Activated CD8-positive, alpha-beta memory T cell treated with anti-CD3 and anti-CD28 coated beads, Interleukin-2, amount 50 U/mL, for 1 hour (primary cell): ENCODE measurements around the gene MARK4.
"Not testable (repeated sequence)": the region's sequence is repeated elsewhere in the genome, so short reads cannot be mapped to it uniquely, and the experiment has no call there.

Source experiments
- DNase-seq: peaks from one replicate; pipeline ENCODE4 v3.0.0-alpha.2; 2020; ENCODE audit errors: extremely low read depth

Gene MARK4

GRCh38 chr19:45243144-45243732 lies 7.8 kb upstream of the MARK4 start:
- no peak for DNase-seq

DNA sequence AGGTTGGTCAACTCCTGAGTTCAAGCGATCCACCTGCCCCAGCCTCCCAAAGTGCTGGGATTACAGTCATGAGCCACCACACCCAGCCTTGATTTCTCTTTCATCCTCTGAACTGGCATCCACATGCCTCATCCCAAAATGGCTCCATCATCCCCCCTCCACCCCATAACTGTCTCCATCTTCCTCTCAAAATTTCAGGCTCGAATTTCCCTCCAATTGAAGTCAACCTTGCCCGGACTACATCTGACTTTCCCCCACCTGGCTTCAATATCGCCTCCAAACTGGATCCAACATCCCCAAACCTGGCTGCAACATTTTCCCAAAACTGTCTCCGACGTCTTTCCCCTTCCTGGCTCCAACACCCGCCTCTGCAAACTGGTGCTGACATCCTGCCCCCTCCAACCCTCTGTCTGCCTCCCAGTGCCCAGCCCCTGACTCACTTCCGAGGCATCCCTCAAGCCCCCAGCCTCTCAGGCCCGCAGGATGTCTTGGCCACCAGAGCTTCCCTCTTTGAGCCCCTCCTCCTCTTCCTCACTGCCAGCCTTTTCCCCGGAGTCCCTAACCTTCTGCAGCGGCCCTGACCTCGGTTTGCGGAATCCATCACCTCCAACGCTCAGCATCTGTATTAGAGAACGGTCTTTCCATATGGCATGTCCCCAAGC lies 6.8 kb upstream of the MARK4 start:
- no peak for DNase-seq

DNA sequence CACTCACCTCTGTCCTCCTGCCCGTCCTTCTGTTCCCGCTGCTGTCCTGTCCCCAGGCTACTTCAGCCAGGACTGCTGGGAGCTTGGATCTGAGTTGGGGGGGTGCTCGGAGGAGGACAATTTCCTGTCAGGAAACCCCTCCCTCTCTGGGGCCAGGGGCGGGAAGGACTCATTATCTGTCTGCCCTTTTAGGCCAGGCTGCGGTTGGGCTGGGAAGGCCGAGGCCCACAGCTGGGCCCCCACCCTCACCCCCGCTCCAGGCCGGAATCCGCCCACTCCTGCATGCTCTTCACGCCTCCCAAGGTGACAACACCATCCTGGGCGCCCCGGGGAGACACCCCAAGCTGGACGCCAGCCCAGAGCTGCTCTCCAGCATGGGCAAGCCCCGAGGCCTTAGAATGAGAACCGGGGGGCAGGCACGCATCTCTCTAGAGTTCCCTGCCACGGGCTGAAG lies 5.7 kb upstream of the MARK4 start, which contains the start of gene EXOC3L2:
Gene EXOC3L2, minus strand, starts transcription at position 74 of the 454 bp plus-strand sequence. CDS start 6,362 bp downstream, outside the sequence.
- no peak for DNase-seq

DNA sequence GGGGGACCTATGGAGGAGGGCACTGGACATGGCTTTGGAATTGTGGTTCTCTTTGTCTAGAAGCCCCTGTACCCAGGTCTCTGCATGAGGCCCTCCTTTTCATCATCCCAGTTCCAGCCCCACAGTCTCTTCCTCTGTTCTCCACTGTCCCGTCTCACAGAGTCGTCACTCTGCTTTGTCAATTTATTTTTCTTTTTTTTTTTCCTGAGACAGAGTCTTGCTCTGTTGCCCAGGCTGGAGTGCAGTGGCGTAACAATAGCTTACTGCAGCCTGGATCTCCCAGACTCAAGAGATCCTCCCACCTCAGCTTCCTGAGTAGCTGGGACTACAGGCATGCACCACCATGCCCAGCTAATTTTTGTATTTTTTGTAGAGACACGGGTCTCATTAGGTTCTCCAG lies 5.2 kb upstream of the MARK4 start:
- no peak for DNase-seq

- no peak for DNase-seq
Measured at GRCh38 chr19:45247136-45247535, 3.9 kb upstream of the MARK4 start.

- DNase-seq, result no peak
Measured at GRCh38 chr19:45249261-45250033, 1.6 kb upstream of the MARK4 start.

- DNase-seq, result no peak
Measured at GRCh38 chr19:45250216-45250831, 747 bp upstream of the MARK4 start.

DNA sequence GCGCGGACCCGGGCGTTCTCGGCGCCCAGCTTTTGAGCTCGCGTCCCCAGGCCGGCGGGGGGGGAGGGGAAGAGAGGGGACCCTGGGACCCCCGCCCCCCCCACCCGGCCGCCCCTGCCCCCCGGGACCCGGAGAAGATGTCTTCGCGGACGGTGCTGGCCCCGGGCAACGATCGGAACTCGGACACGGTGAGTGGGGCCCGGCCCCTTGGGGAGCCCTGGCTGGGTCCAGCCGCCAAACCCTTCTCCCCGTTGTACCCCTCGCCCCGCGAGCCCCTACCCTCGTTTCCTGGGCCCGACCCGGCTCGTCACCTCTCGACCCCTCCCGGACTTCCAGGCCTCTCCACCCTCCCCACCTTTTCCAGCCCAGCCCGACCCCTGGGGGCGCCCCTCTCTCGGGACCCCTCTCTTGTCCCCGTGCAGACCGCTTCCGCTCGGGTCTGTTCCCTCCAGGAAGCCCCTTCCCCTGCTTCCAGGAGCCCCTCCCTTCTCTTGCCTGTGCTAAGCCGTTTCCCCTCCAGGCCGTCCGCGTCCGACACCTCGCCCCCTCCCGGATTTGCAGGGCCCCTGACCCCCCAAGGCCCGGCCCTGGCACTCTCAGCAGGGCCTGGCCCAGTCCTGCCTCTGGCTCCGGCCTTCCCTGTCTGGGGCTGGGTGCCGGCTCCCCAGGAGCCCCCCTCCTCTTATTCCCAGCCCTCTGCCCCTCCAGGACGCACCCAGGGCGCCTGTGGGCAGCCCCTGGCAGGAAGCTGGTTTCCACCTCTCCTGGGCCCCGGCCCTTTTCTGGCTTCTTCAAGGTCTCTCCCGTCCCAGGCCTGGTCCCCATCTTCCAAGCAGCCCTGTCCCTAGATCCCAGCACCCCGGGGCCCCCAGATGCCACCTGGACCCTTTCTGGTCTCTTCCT lies 632 bp downstream of the MARK4 start:
- DNase-seq, result no peak

DNA sequence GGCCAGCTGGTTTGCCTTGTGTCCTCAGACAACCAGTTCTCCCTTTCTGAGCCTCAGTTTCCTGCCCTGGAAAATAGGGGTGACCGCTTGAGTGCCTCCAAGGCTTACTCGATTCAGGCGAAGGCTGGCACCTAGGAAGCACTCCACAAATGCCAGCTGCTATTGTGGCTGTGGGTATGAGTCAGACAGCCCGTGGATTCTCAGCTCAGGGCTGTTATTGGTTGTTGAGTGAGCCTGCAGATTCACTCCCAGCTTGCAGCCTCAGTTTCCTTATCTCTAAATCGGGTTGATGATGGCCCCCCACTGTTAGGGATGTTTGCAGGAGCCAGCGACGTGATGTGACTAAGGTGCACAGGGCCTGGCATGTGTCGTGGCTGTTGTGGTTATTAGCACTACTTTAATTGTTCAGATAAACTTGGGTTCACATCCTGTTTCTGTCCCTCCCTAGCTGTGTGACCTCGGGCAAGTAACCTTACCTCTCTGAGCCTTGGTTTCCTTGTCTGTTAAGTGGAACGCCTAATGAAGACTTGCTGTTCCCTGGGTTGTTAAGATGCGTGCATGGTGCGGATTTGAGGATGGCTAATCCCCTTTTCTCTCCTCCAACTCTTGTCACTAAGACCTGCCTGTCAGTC lies 2.4 kb downstream of the MARK4 start:
- no peak for DNase-seq

GRCh38 chr19:45254044-45254531 lies 3.0 kb downstream of the MARK4 start:
- DNase-seq, result no peak

DNA sequence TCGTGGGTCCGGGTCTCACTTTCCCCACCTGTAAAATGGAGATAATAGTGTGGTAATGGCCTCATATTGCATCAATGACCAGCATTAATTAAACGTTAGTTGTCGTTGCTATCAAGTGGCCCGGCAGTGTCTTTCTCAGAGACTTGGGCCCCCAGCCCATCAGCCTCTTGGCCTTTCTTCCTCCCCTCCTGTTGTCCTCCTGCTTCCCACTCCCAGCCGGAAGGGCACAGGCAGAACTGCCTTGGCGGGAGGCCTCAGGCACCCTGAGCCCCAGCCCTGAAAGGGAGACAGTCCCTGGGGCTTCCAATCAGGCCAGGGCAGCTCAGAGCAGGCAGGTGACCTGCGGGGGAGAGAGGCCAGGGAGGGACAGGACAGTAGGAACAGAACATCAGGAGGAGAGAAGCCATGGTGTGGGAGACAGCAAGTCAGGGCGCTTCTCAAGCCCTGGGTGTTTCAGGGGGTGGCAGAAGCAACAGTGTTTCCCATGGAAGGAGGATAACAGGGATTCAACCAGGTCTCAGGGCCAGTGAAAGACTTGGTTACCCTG lies 4.6 kb downstream of the MARK4 start:
- DNase-seq, result no peak

- no peak for DNase-seq
Measured at GRCh38 chr19:45256836-45257235, 5.8 kb downstream of the MARK4 start.

- no peak for DNase-seq
Measured at GRCh38 chr19:45258862-45259261, 7.8 kb downstream of the MARK4 start.

GRCh38 chr19:45262570-45262969 lies 11.5 kb downstream of the MARK4 start:
- no peak for DNase-seq

- no peak for DNase-seq
Measured at GRCh38 chr19:45263013-45263412, 11.9 kb downstream of the MARK4 start.

DNA sequence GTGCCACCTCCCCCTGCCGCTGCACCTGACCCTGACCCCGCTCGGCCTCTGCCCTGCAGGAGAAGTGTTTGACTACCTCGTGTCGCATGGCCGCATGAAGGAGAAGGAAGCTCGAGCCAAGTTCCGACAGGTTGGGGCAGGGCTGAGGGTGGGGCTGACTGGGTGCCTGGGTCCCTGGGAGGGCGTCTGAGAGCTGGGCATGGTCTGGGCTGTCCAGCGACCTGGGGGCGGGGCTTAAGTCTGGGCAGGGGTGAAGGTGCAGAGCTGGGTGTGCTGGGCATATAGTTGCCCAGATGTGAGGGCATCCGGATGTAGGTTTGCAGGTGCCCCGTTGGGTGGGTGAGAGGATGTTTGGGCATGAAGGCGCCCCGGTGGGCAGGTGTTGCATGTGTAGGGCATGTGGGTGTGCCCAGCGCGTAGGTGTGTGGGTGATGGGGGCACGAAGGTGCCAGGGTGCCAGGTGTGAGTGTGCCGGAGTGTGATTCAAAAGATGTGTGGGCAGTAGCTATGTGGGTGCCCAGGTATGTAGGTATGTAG lies 13.8 kb downstream of the MARK4 start:
- no peak for DNase-seq

GRCh38 chr19:45265375-45265774 lies 14.3 kb downstream of the MARK4 start:
- DNase-seq, result no peak

- DNase-seq, result no peak
Measured at GRCh38 chr19:45267296-45267695, 16.2 kb downstream of the MARK4 start.

DNA sequence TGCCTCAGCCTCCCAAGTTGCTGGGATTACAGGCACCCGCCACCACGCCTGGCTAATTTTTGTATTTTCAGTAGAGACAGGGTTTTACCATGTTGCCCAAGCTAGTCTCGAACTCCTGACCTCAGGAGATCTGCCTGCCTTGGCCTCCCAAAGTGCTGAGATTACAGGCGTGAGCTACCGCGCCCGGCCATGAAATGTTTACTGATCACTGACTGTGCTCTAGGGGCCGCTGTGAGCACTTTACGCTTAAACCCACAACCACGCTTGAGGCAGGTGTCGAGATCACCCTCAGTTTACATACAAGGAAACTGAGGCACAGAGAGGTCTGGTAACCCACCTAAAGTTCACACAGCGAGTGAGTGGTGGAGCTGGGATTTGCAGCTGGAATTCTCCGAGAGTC lies 18.9 kb downstream of the MARK4 start:
- DNase-seq, result not testable (repeated sequence)

DNA sequence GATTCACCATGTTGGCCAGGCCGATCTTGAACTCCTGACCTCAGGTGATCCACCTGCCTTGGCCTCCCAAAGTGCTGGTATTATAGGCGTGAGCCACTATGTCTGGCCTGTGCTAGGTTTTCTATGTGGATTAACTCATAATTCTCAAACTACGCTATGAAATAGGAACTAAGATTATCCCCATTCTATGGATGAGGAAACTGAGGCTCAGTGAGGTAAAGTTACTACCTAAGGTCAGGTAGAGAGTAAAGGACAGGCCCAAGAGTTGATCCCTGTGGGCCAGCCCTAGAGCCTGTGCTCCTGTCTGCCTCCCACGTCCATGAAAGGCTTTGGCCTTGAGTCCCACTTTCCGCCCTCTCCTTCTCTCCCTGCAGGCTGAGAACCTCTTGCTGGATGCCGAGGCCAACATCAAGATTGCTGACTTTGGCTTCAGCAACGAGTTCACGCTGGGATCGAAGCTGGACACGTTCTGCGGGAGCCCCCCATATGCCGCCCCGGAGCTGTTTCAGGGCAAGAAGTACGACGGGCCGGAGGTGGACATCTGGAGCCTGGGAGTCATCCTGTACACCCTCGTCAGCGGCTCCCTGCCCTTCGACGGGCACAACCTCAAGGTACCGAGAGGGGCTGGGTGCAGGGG lies 20.1 kb downstream of the MARK4 start:
- no peak for DNase-seq
